Esophagus squamous epithelium (tissue), 4 donors: ENCODE results near the gene RAPH1.

ENCODE experiments used
- POLR2A ChIP-seq, 4 donors: fragments of 450-650 bp; IDR thresholded peaks; one replicate each; pipeline ENCODE4 v1.6.1; 2017; ENCODE audit warnings: antibody characterized with exemption in 4 of 4, mild to moderate bottlenecking in 4 of 4, moderate library complexity in 3 of 4
- TF ChIP-seq, protein P1 (sequence below), 6 experiments: fragments of 450-650 bp in 4 of 6; fragments of 200-600 bp in 2 of 6; sonication (generic) in 2 of 6; IDR thresholded peaks; one replicate each; pipeline ENCODE4 v1.5.1; 2016 to 2019; ENCODE audit warnings: antibody characterized with exemption in 6 of 6, mild to moderate bottlenecking in 4 of 6, moderate library complexity in 4 of 6

DNA sequence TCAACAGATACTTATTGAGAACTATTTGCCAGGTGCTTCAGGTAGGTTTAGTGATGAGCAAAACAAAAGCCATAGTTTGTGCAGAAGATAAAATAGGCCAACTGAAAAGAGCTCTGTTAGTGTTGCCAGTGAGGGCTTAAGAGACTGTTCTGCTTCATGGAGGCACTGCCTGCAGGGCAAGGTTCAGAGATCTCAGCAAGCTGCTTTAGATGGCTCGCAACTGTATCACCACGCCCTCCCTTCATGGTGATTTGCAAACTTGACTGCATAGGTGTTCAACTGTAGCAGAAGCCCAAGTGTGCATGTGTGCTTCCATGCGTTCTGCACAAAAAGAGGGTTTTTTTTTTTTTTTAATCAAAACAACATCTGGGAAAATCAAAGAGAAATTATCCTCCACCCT, 84.5 kb downstream of the RAPH1 start:
- TF ChIP-seq, protein P1, sequence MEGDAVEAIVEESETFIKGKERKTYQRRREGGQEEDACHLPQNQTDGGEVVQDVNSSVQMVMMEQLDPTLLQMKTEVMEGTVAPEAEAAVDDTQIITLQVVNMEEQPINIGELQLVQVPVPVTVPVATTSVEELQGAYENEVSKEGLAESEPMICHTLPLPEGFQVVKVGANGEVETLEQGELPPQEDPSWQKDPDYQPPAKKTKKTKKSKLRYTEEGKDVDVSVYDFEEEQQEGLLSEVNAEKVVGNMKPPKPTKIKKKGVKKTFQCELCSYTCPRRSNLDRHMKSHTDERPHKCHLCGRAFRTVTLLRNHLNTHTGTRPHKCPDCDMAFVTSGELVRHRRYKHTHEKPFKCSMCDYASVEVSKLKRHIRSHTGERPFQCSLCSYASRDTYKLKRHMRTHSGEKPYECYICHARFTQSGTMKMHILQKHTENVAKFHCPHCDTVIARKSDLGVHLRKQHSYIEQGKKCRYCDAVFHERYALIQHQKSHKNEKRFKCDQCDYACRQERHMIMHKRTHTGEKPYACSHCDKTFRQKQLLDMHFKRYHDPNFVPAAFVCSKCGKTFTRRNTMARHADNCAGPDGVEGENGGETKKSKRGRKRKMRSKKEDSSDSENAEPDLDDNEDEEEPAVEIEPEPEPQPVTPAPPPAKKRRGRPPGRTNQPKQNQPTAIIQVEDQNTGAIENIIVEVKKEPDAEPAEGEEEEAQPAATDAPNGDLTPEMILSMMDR (IDR thresholded peaks at IDR 0.05), result no peak
- TF ChIP-seq POLR2A (IDR thresholded peaks at IDR 0.05), result no peak
